Effector CD4-positive, alpha-beta T cell (primary cell): ENCODE measurements around the gene LPP.

ENCODE experiments used
- DNase-seq: peaks from one replicate; pipeline ENCODE4 v3.0.0-alpha.2; 2020

The LPP gene

DNA sequence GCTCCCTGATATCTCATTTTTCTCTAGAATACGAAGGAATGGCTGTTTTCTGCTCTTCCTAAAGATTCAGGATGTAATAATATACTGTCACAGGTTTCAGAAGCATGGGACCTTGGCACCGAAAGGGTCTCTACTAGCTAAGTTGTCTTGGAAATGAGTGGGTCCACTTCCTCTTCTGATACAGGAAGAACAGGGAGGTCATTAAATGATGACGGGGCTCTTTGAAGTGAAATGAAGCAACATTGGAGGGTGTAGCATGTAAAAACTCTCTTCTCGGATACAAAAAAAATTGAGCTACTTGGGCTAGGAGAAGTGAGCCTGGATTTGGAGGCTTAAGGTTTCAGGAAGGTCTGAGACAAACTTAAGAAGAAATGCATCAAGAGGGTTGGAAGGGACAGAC, 668.0 kb downstream of the LPP start:
- DNase-seq = no peak

DNA sequence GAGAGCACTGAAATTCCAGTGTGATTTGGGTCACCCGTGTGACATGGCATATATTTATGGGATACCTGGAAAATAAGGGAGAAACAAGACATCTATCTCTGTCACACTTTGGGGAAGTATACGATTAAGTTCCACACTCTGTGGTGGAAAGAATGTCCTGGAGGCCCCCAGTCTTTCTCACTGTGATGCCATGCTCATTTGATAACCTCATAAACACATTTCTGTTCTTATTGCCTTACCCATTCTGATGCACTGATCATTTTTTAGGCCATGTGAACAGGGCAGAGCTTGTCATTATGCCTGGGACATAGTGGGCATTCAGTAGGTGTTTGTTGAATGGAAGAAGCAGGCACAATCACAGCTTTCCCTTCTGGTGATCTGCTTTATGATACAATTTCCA, 668.5 kb downstream of the LPP start:
- no peak for DNase-seq

DNA sequence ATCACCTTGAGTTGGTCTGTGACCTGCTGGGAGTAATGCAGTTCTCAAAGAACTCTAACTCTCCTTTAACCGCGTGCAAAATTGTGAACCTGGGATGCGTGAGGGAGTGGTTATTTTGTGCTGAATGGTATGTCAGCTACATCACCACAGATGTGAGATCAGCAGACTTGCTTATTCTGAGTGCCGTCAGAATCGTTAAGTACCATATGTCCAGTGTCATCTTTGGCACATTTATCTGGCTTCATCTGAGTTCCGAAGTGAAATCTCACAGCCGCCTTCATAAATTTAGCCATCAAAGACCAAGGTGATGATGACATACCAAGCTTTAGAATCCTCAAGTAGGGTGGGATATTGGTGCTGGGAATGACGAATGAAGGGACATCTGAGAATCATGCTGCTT, 670.6 kb downstream of the LPP start:
- no peak for DNase-seq

GRCh38 chr3:188825901-188826300, 671.9 kb downstream of the LPP start:
- no peak for DNase-seq

DNA sequence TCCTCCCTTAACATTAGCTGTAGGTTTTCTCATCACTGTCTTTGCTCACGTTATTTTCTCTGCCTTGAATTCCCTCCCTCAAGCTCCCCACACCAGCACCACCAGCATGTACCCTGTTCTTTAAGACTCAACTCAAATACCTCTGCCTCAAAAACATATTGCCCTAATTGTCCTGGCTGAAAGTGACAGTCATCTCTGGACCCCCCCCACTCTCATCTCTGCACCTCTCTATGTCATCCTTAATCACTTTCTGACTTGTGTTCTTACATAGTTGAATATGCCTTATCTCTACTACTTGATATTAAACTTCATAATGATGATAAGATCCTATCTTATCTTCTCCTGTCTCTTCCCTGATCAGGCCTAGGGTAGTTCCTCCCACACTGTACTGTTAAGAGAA, 672.6 kb downstream of the LPP start:
- DNase-seq = no peak

GRCh38 chr3:188827103-188827502, 673.1 kb downstream of the LPP start:
- no peak for DNase-seq

GRCh38 chr3:188827576-188827975, 673.6 kb downstream of the LPP start:
- DNase-seq = no peak

GRCh38 chr3:188829130-188829529, 675.2 kb downstream of the LPP start:
- DNase-seq = no peak

DNA sequence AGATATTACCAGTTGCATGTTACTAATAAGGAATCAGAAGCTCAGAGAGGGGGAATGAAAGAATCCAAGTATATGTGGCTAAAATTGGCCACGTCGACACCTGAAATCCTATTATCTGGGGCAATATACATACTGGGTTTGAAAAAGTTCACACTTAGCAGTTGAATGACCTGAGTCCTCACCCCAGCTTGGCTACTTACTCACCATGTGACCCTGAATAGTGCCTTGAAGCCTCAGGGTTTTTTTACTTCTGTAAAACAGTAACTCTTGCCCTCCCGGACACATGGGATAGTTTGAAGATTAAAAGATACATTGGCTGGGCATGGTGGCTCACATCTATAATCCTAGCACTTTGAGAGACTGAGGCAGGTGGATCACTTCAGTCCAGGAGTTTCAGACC, 675.6 kb downstream of the LPP start:
- DNase-seq = no peak

GRCh38 chr3:188830893-188831292, 676.9 kb downstream of the LPP start:
- no peak for DNase-seq

- no peak for DNase-seq
These were observed 678.2 kb downstream of the LPP start for GRCh38 chr3:188832146-188832545.

GRCh38 chr3:188832961-188833721, 679.2 kb downstream of the LPP start:
- no peak for DNase-seq

GRCh38 chr3:188834349-188834748, 680.4 kb downstream of the LPP start:
- DNase-seq = no peak

DNA sequence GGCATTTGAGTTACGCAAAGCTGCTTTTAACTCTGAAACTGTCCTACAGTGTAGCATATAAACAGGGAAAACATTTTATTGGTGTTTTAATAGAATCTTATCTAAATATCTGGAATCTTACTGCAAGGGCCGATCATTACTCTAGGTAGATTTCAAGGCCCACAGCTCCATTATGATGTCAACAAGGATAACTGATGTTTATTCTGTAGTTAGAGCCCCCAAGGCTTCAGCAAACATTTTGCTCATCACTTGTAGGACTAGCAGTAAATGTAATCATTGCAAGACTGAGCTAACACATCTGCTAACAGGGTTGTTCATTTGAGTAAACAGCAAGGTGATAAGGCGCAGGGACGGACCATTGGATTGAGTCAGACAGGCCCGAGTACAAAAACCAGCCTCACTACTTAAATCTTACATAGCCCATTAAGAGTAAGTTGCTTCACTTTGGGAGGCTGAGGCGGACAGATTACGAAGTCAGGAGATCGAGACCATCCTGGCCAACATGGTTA, 685.3 kb downstream of the LPP start:
- DNase-seq = no peak

GRCh38 chr3:188840290-188840689, 686.3 kb downstream of the LPP start:
- DNase-seq = no peak

- no peak for DNase-seq
These were observed 687.9 kb downstream of the LPP start for GRCh38 chr3:188841906-188842305.

DNA sequence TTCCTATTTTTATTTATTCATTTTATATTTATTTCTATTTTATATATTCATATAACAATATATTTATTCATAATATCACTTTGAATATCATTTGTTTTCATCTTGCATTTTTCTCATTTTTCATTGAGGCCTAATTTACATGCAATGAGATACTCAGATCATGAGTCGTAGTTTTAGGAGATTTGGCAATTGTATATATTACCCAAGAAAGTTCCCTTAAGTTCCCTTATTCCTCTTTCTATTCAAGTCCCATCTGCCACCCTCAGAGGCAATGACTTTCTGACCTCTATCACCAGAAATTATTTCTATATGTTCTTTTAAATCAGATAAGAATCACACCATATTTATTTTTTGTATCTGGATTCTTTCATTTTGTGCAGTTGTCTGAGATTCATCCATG, 688.7 kb downstream of the LPP start:
- no peak for DNase-seq

DNA sequence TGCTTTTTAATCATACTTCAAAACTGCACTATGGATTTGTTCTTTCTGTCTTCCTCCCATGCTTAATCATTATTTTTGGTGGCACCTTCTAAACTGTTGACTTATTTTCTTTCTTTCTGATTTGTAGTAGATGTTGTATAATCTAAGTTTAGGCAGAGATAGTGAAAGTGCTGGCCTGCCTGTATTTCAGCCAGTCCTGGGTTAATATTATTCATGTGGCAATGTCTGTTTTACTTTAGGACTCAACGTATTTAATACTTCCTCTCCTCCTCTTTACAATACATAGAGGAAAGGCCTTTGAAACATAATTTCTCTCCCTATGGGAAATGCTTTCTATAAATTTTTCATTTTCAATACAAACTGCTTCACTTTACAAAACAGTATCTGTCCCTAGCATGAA, 690.1 kb downstream of the LPP start:
- DNase-seq = no peak

- no peak for DNase-seq
These were observed 691.6 kb downstream of the LPP start for GRCh38 chr3:188845514-188845913.

DNA sequence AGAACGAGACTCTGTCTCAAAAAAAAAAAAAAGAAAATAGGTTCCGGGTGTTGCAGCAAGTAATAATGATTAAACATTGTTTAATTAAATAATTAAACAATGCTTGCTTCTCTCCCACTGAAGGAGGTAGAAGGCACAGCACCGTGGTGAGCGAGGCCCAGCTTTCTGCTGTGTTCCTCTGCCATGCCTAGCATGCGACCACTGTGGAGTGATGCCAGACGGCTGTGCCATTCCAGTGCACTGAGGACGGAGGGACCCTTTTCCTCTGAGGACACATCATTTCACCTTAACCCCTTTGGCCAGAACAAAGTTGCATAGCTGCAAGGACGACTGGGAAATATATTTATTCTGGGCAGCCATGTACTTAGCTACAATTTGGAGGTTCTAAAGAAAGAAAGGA, 695.0 kb downstream of the LPP start:
- no peak for DNase-seq

DNA sequence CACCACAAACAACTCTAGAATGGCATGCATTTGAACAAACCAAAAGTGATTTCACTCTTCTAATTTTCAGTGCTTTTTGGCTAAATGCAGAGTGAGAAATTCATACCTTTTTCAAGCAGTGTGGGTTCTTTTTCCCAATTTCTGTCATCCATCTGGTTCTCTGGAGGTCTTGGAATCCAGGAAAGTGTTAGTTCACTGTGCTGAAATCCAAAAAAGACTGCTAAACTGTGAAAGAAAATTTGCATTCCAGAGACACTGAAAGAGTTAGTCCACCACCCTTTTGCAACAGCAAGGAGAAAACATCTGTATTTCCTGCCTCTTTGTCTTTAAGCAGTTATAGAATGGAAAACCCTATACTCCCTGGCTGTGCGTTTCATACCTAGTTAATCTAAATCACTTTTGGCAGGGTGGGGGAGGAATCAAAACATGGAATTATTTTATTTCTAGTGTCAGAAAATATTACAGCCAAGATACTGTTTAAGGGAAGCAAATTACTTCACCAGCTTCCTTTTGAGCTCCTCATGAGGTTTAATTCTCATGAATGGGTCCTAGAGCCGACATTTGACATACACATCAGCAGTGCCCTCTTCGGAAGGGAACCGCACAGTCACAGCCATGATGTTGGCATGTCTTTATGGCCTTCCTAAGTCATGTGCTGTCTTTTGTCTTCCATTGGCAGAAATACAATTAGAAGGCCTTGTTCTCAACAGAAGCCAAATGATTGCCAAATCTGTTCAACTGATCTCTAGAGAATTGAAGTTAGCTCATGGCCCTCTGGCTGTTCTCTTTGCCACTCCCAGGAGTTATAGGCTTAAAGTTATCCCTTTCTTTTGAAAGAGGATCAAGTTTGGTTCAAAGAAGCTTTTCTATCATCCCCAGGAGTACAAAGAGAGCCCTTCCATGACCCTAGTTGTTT, 700.2 kb downstream of the LPP start:
- no peak for DNase-seq

- DNase-seq = no peak
These were observed 700.8 kb downstream of the LPP start for GRCh38 chr3:188854772-188855149.

DNA sequence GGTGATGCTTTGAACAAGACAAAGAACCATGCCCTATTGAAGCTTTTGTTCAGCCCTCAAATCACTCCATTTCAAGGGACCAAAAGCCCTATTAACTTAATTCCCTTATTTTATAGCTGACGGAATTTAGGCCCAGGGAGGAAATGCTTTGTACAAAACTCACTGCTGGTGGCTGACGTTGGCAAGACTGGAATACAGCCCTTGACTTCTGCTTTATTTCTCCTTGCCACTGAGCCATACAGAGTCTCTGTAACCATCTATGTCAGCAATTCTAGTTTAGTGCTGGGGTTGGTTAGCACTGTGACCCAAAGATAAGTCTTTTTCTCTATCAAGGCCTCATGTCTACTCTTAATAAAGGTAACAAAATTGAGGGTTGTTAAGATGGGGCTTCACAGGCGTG, 701.7 kb downstream of the LPP start:
- DNase-seq = no peak

DNA sequence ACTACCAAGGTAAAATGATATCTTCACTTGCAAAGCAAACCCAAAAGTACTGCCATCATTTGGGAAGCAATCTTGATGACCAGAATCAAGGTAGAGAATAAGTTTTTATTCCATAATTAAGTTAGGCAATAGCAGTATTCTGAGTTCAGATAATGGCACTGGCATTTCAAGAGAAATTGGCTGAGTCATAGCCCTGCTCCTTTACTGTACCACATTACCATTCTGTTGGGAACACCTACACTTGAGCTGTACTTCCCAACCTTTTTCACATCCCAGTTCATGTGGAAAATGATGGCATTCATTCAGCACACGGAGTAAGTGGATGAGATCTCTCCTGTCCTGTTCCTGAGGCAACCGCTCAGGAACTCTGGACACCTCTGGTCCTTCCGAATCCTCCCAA, 706.2 kb downstream of the LPP start:
- DNase-seq = no peak
